Prostate gland (tissue), 2 donors: Measurements from ENCODE around the gene KCNQ5.

Source experiments
- CTCF ChIP-seq, 4 experiments: fragments of 200-600 bp in 2 of 4; fragments of 450-650 bp in 2 of 4; sonication (generic) in 2 of 4; IDR thresholded peaks; 1 replicate in 3 of 4; 2 replicates in 1 of 4; pipeline ENCODE4 v1.5.1; 2016 to 2019; ENCODE audit warnings: antibody characterized with exemption in 4 of 4, mild to moderate bottlenecking in 2 of 4, moderate library complexity in 2 of 4
- POLR2AphosphoS5 ChIP-seq: sonication (generic); formaldehyde crosslinking; IDR thresholded peaks from one replicate; pipeline ENCODE4 v1.6.1; 2017; ENCODE audit warnings: antibody characterized with exemption

GRCh38 chr6:72617721-72618120 is 4.1 kb upstream of the KCNQ5 start:
- TF ChIP-seq CTCF (IDR thresholded peaks at IDR 0.05) (no peak), POLR2AphosphoS5 (no peak)
